GM21381 (cell line): ENCODE data around the gene HACD2.

Source experiments
- ATAC-seq: cut with Tn5 transposase; IDR thresholded peaks from one replicate; pipeline ENCODE4 v1.9.1; 2021; ENCODE audit warnings: mild to moderate bottlenecking, moderate library complexity; ENCODE audit not compliant: unreplicated experiment

Gene HACD2

DNA sequence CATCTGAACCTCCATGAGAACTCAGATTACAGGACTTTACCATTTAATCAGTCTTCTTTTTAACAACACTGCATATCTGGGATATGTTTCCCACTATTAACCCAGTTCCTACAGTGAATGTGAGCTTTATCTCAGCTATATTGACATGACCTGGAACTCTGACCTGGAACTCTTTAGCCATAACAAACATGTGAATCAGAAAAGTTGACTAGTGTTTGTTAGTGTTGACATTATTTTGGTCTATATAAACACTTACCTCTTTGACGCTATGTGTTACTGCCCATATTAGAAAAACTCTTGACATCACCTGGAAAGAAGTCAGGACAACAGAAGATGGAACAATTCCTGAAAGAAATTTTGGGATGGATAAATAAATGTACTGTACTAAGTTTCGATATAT, 56.7 kb downstream of the HACD2 start:
- ATAC-seq: no peak

DNA sequence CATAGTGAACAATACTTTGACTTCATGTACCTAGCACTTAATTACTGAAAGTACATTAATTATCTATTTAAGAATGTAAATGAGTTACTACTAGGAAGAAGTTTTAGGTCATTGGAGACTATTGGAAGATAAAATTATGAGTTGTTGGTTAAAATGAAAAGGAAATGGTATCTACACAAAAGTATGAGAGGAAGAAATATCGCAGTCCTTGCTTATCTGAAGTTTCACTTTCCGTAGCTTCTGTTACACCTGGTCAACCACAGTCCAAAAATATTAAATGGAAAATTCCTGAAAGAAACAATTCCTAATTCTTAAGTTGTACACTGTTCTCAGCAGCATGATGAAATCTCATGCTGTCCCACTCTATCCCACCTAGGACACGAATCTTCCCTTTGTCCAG, 57.8 kb downstream of the HACD2 start:
- ATAC-seq: no peak

DNA sequence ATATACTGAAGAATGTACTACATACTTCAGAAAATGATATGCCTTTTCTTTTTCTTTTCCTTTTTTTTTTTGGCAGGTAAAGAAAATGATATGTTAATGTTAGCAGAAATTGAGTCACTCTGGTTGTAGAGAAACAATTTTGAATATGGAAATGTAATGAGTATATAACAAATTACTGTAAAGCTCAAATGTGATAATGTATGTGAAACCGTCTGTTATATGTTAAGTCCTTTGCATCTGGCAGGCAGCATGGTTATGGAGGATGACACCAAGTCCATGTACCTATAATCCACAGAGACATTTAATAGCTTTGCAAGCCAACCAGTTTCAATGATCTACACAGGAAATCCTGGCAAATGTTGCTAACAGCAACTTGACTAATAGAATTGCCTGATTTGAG, 58.4 kb downstream of the HACD2 start:
- ATAC-seq: no peak

DNA sequence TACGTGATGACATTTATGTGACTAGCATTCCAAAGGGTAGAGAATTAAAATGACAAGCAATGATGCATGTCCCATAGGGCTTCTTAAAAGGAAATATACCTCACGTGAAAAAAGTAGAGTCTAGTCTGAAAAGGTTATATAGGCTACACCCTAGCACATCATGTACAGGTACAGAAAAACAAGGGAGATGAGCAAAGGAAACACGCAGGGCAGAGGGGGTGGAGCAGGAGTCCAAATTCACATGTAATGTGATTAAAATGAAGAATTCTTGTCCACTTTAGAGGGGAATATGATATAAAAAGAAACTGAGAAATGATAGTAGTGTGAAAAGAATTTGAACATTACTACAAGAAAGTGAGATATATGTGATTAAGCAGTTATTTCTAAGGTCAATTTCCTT, 59.4 kb downstream of the HACD2 start:
- ATAC-seq: no peak

DNA sequence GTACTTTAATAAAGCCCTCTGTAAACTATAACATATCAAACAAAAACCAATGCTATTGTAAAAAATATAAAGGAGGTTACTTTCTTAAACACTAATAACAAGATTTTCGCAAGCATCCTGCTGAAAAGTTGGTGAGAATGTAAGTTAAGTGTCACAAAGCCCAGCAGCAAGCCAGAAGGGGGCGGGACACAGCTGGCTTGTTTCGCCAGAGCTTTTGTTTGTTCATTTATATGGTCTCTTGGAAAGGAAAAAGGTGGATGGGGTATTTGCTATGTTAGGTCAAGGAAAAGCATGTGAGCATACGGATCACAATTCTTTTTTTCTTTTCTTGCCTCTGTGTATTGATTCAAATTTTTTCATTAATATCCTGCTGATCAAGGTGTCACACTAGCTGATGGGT, 59.9 kb downstream of the HACD2 start:
- no peak for ATAC-seq

DNA sequence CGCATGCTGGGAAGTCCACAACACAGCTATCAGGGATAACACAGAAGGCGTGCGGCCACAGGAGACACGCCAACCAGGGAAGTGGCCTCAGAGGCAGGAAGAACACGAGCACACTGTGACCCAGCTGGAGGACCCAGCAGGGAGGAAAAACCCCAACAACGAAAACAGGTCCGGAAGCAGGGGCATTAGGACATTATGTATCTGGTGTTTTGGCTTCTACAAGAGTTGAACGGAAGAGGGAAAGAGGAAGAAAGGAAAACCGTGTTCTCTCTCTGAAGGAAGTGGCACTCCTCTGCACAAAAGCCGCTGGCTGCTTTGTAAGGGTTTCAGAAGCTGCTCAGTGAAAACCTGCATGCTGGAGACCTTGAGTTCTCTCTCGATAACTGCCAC, 61.8 kb downstream of the HACD2 start:
- ATAC-seq: no peak

DNA sequence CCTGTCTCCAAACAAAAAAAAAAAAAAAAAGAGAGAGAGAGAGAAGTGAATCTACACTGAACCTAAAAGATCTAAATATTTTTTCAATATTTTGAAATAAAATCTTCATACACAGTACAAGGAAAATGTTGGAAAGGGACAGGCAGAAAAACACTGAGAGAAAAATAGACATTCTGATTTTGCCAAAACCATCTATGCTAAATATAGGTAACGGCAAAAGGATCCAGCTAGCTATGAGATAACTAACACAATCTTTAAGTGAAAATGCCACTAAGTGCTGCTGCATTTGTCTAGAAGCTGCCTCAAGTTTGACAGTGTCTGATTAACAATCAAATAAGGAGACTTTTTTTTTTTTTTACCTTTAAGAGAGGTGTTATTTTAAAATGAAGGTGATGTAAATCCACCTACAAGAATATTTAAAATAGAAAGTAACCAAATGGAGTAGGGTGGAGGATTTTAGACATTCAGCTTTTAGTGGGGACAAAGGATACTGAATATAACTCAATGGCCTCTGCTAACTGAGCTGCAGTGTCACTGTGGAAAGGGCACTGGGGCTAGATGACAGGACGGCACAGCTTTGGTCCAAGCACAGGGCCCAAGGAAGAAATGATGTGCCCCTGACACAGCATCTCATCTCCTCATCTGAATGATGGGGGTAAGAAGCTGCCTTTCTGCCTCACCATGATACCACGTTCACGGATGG, 62.4 kb downstream of the HACD2 start:
- ATAC-seq: no peak

DNA sequence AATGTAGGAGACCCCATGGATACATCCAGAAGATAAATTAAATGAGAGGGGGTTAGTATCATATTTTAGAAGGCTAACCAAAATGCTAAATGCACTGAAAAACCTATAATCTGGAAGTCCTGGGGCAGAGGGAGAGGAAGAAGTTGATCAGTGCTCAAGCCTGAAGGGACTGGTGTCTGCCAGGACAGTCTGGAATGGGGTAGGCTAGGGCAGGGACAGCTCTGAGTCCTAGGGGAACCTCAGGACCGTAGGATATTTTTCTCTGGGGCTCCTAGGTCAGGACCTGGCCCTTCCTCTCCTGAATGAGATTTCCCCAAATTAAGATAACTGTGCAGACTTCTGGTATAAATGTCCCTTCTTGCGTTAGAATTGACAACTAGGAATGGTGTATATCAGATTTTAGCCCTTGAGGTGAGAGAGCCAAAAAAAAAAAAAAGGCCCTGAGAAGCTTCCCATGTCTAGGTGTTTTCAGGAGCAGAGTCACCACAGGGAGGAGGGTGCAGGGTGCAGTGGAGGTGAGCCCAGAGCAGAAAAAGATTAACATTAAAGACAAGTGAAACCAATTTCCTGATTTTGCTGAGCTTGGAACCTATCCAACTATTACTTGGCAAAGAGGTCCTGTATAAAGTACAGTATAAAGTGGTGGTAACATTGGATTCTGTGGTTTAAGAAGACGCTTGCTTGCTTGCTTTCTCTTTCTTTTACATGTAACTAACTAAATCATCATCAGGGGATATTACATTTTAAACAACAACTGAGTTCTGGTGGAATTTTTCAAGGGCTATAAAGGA, 63.5 kb downstream of the HACD2 start:
- no peak for ATAC-seq

DNA sequence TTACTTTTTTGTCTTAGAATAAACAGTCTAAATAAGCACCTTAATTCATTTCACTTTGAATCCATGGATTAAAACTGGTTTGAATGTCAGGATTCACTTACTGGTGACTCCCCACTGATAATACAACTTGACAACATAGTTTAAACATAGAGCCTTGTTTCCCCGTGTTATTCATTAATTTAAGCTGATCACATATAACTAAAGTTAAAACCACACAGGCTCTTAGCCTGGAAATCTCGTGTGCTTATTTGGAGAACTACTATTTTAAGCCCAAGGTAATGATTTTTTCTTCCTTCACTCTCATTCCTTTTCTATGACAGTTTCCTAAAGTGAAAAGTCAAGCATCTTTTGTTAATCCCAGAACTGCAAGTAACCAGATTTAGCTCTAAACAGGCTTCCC, 64.2 kb downstream of the HACD2 start:
- ATAC-seq: no peak

DNA sequence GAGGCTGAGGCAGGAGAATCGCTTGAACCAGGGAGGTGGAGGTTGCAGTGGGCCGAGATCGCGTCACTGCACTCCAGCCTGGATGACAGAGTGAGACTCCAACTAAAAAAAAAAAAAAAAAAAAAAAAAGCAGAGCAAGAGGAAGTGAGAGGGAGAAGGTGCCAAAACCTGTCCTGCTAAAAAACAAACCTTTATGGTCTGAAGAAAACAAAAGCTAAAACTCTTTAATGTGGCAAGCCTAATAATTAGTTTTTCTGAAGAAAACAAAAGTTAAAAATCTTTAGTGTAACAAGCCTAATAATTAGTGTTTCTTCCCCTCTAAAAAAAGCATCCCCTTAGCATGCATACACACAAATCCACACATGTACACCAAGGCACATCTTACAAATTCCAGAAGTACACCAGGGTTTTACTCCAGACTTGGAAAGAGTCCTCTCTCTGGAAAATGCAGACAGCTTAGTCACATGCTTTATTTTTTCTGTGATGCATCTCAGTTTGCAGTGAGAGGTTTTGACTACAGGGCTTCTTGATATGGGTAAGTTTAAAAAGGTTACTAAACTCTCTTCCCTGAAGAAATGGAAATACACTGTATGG, 65.9 kb downstream of the HACD2 start:
- no peak for ATAC-seq

DNA sequence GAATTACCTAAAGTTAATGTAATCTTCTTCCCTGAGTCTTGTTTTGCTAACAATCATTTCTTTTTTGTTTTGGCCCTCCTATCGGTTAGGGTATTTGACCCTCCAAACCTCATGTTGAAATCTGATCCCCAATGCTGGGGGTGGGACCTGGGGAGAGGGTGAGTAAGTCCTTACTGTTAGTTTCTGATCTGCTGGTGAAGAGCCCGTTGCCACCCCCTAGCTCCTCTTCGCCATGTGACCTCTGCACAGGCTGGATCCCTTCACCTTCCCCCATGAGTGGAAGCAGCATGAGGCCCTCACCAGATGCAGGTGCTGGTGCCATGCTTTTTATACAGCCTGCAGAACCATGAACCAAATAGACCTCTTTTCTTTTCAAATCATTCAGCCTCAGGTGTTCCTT, 73.1 kb downstream of the HACD2 start:
- no peak for ATAC-seq

DNA sequence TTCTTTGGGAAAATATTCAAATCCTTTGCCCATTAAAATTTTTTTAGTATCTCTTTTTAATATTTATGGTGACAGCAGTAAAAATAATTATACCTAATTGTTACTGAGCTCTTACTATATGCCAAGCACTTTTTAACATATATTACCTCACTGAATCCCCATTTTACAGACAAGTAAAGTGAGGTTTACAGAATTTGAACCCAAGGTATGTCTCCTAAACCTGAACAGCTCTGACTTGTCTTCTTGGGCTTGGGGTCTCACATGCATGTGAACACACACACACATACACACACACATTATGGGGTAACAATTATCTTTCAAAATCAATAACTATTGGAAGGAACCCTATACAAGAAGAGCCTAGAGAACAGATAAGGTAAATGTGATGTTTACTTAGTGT, 73.8 kb downstream of the HACD2 start:
- ATAC-seq: no peak

DNA sequence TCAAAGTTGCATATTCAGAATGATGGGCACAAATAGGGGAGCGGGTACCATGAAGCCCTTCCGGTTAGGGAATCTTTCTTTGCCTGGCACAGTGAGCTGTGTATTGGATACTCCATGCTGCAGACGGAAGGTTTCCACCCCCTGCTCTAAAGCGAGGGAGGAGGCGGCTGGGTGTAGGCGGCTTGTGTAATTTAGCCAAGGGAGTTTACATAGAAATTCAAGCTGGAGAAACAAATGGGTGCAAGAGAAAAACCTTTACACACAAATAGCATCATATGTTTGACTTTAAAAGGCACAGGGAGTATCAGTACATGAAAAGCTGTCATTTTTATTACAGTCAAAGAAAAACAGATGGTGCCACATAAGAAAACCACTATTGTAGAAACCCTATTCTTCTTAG, 76.7 kb downstream of the HACD2 start:
- no peak for ATAC-seq

DNA sequence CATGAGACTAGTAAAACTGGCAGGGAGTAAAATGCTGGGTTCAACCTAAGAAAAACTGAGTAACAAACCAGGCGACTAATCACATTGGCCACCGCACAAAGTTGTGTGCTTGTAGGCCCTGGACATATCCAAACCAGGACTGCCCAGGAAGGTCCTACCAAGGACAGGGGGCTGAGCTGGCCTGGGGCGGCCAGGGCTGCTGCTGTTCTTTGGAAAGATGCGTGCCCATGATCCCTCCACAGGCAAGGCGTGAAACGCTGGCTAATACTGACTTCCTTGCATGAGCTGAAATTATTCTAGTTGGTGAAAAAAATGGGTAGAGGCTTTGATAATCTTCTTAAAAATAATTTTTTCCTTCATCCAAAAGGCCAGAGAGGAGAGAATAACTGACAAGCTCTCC, 79.0 kb downstream of the HACD2 start:
- no peak for ATAC-seq

DNA sequence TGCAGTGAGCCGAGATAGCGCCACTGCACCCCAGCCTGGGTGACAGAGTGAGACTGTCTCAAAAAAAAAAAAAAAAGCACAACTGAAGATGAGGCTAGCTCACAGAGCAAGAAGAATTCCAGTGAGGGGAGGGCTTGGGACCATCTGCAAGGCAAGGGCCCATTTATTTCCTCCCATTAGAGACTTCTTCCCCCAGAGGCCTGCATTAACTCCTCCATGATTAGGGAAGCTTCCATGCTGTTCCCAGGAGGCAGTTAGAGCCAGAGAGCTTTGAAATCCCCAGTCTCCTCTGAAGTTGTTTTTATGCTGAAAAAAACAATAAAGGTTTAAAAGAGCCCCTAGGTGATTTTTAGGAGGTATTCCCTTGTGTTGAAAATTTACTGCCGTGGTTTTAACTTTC, 81.7 kb downstream of the HACD2 start:
- ATAC-seq: no peak

DNA sequence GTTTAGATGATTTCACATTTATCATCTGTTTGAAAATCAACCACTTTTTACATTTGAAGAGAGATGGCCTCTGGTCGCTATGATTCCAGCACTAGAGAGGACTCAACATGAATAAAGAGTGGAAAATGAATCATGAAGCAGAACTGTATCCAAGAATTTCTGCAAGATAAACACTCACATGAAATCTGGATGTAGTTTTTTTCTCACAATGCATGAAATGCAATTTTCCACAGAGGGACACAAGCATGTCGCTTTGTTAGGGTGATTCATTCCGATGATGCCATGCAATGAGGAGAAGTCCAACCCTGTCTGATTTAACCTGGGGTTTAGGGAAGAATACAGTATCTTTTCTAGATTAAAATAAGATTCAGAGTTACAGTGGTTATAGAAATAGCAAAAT, 85.5 kb downstream of the HACD2 start:
- no peak for ATAC-seq

DNA sequence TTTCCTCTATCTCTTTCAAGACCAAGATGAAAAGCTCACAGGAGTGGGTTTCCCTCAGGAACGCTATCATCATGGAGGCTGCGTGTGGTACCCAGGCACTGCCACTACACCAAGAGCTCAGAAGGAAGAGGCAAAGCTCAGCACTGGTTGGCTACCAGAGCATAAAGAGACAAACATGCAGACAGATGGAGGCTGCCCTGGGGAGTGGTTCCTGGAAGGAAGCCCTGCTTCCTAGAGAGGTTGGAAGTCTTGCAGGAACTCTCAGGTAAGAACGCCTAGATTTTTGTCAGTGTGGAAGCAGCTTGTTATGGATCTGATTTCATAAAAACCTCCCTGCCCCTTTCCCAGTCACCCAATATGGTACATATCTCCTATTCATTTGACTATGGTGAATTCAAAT, 86.1 kb downstream of the HACD2 start:
- ATAC-seq: no peak

DNA sequence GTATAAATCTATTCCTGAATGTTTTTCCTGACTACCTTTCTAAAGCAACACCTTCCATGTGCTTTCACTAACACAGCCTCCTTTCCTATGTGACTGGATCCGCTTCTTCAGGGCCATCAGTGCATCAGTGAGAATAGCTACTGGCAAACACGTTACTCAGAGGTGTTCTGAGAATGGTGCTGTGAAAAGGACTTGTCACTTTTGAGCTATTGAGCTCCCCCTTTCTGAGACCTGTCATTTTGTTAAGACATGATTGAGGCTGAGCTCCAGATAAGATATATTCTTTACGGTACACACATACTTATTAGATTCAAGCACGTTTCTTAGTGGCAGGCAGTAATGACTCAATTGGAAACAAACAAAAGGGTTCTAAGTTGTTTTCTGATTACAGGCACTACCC, 90.9 kb downstream of the HACD2 start:
- no peak for ATAC-seq

DNA sequence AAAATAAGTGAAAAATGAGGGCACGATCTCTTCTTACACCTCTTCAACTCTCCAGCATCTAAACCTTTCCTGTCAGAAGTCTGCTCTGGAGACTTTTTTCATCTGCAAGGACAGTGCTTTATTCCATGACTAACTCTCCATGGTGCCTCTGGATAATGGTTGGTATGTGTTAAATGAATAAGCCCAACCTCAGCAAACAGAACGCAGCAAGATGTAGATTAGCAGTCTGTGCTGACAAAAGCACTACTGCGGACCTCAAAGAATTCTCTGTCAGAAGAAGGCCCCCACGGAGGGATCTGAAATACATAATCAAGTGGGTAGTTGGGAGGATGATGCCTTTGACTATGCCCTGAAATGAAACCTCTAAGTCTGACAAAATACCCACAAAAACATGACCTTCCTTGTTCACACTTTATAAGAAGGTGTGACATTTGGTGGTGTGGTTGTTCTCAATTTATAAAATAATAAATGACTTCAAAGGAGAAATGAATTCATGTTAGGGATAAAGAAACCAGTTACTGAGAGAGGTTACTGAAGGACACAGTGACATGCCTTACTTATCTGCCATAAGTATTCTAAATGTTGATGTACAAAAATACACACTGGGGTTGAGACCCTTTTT, 92.8 kb downstream of the HACD2 start:
- no peak for ATAC-seq

DNA sequence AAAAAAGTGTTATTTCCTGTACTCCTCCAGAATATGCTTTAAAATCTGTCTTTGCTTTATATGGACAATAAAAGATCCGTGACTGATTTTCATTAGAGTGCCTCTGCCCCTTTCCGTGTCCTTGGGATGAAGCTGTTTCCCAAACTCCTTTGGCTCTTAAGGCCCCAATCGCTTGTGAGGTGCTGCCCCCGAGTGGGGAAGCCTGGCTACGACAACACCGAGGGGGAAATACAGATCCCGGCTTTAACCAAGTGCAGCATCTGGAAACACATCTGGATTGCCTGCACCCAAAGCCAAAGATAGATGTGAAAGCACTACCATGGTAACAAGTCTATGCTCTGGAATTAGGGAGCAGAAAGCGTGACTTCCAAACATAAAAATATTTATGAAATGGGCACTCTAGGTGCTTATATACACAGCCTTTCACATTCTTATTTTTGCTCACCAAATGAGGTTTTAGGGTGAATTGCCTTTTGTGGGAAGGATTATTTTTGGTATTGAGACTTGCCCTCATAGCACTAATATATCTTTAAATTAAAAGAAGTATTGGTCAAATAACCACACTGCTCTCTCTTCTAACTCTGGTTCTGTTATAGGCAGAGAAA, 95.4 kb downstream of the HACD2 start:
- ATAC-seq: no peak

DNA sequence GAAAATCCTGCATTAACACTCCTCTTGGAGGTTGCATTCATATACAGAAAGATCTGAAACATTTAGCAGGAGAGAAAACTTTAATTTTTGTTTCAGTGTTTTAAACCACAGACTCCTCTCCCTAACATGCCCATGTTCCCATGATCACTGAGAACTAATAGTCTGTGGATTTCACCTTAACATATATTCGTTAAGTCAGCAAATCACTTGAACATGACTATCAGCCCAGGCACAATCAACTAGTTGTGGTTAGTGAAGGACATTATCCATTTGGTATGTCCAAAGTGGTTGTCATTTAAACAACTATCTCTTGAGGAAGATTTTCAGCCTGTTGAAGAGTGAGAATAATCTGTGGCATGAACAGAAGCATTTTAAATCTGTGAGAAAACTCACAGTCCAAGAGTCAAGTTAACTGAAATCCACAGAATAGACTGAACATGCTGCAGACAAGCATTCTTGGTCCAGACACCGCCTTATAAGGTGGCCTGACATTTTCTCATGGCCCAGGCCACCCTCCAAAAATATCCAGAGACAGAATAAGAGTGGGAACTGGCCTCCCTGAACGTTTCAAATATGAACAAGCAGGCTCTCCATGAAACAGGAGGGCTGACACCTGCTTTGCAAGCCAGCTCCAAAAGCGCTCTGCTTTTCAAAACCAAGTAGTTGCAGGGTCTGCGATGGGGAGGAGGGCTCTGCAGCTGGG, 96.1 kb downstream of the HACD2 start:
- ATAC-seq: no peak
